OCI-LY3 (cell line): Measurements from ENCODE around the gene VPS45.
A peak's percentile ranks its signal among the peaks of the same experiment; 100 is the strongest.

Experiments used
- H2AFZ ChIP-seq: fragments of 200-600, 300-600 bp; shearing (Covaris generic); 2 replicates; pipeline ENCODE4 v1.6.0; 2014; ENCODE audit warnings: antibody characterized with exemption, low read depth, low read length
- H3K27ac ChIP-seq: fragments of 200-600, 300-600 bp; sonication (generic); 2 replicates; pipeline ENCODE4 v1.5.1; 2014; ENCODE audit warnings: mild to moderate bottlenecking, low read length, moderate library complexity, mixed read lengths
- H3K27me3 ChIP-seq: fragments of 200-600, 300-600 bp; sonication (generic); 2 replicates; pipeline ENCODE4 v1.6.1; 2014; ENCODE audit warnings: low read depth, low read length, mixed read lengths
- H3K36me3 ChIP-seq: fragments of 200-600, 300-600 bp; sonication (generic); replicated peaks from 2 replicates; pipeline ENCODE3; 2014; ENCODE audit warnings: low read depth, low read length, mixed read lengths
- H3K4me1 ChIP-seq: fragments of 300-600, 200-600 bp; sonication (generic); 2 replicates; pipeline ENCODE4 v1.6.1; 2014; ENCODE audit warnings: low read length, mixed read lengths
- H3K4me2 ChIP-seq: fragments of 200-600, 300-600 bp; sonication (generic); 2 replicates; pipeline ENCODE4 v1.6.1; 2014; ENCODE audit warnings: low read length, mixed read lengths
- H3K4me3 ChIP-seq: fragments of 300-600, 200-600 bp; sonication (generic); 2 replicates; pipeline ENCODE4 v1.5.1; 2014; ENCODE audit warnings: antibody characterized with exemption, mild to moderate bottlenecking, low read length, moderate library complexity
- H3K79me2 ChIP-seq: fragments of 300-600, 200-600 bp; shearing (Covaris generic); 2 replicates; pipeline ENCODE4 v1.6.1; 2014; ENCODE audit warnings: mild to moderate bottlenecking, low read length, mixed read lengths
- H3K9ac ChIP-seq: fragments of 300-600, 200-600 bp; shearing (Covaris generic); 2 replicates; pipeline ENCODE4 v1.6.0; 2014; ENCODE audit warnings: mild to moderate bottlenecking, low read length, moderate library complexity
- H3K9me3 ChIP-seq: fragments of 200-600, 300-600 bp; shearing (Covaris generic); 2 replicates; pipeline ENCODE4 v1.6.1; 2014; ENCODE audit warnings: low read length, mixed read lengths; ENCODE audit not compliant: insufficient read depth
- H4K20me1 ChIP-seq: fragments of 200-600, 300-600 bp; sonication (generic); 2 replicates; pipeline ENCODE4 v1.6.1; 2016; ENCODE audit warnings: low read length, mixed read lengths; ENCODE audit not compliant: insufficient read depth
- EZH2phosphoT487 ChIP-seq: fragments of 200-600 bp; shearing (Covaris generic); IDR thresholded peaks from 2 replicates; pipeline ENCODE4 v1.6.1; 2018; ENCODE audit warnings: antibody characterized with exemption, mixed run types, low read depth
- TF ChIP-seq, protein P1 (sequence below): fragments of 200-600, 300-600 bp; sonication (generic); IDR thresholded peaks from 2 replicates; pipeline ENCODE4 v1.5.1; 2014; ENCODE audit warnings: antibody characterized with exemption, low read length, low read depth

Gene VPS45

DNA sequence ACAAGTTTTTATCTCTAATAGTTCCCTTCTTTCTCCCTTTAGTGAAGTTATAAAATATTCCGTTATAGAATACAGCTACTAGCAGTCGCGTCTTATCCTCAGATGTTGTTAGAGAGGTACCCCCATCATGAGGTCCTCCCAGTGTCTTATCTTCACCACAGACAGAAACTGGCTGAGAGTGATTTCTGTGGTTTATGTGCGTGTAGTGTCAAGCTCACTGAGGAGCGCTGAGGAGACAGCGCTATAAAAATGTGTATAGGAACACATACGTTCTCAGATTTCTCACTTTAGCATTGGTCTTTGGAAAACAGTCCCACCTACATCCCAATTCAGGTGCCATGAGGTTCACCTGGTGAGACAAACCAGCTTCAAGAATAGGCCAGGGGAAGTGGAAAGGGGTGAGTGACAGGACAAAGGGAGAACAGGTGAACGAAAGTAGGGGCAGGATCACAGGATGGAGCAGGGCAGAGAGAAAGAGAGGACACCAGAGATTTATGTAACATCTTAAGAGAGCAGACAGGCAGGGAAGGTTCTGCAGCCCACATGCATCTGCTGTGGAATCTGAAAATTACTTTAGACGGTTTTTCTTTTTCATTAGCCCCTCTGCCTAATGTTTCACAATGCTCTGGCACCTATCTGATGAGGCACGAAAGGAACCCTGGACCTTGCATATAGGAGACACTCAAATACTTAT, 79.4 kb downstream of the VPS45 start:
- TF ChIP-seq EZH2phosphoT487 = no peak
- TF ChIP-seq, protein P1, sequence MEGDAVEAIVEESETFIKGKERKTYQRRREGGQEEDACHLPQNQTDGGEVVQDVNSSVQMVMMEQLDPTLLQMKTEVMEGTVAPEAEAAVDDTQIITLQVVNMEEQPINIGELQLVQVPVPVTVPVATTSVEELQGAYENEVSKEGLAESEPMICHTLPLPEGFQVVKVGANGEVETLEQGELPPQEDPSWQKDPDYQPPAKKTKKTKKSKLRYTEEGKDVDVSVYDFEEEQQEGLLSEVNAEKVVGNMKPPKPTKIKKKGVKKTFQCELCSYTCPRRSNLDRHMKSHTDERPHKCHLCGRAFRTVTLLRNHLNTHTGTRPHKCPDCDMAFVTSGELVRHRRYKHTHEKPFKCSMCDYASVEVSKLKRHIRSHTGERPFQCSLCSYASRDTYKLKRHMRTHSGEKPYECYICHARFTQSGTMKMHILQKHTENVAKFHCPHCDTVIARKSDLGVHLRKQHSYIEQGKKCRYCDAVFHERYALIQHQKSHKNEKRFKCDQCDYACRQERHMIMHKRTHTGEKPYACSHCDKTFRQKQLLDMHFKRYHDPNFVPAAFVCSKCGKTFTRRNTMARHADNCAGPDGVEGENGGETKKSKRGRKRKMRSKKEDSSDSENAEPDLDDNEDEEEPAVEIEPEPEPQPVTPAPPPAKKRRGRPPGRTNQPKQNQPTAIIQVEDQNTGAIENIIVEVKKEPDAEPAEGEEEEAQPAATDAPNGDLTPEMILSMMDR = no peak
- Histone ChIP-seq H3K27ac (no peak overlapping the region), H4K20me1 (no peaks in the 10 kb centered on the region), H3K9me3 (no peaks in the 10 kb centered on the region), H2AFZ (no peak overlapping the region), H3K27me3 (no peaks in the 10 kb centered on the region), H3K79me2 (peaks cover 43% of the 10 kb centered on the region), H3K36me3 (peaks cover 18% of the 10 kb centered on the region), H3K4me1 (peaks cover 16% of the 10 kb centered on the region), H3K9ac (no peak overlapping the region), H3K4me3 (no peak overlapping the region), H3K4me2 (no peak overlapping the region)

DNA sequence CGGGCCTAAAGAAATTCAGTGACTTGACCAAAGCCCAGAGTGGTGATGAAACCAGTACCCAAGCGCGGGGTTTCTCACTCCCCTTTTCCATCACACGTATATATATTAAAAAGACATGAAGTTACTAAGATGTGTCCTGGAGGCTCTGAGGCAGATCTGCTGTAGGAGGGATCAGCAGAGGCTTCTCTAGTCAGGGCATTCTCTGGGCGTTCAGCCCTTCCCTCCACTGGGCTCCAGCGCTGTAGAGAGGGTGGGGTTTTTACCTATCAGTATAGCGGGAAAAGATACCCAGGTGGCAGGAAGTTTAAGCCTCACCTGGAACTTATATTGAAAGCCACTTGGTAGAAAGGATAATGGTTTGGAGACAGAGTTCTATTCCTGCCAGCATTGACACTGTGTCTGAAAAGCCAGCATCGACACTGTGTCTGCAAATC, 81.3 kb downstream of the VPS45 start:
- no peak for TF ChIP-seq EZH2phosphoT487
- TF ChIP-seq, protein P1 = no peak
- H3K4me3 ChIP-seq = peak overlapping the region; percentile 85
- peak overlapping the region; percentile 85 for H3K4me2 ChIP-seq

DNA sequence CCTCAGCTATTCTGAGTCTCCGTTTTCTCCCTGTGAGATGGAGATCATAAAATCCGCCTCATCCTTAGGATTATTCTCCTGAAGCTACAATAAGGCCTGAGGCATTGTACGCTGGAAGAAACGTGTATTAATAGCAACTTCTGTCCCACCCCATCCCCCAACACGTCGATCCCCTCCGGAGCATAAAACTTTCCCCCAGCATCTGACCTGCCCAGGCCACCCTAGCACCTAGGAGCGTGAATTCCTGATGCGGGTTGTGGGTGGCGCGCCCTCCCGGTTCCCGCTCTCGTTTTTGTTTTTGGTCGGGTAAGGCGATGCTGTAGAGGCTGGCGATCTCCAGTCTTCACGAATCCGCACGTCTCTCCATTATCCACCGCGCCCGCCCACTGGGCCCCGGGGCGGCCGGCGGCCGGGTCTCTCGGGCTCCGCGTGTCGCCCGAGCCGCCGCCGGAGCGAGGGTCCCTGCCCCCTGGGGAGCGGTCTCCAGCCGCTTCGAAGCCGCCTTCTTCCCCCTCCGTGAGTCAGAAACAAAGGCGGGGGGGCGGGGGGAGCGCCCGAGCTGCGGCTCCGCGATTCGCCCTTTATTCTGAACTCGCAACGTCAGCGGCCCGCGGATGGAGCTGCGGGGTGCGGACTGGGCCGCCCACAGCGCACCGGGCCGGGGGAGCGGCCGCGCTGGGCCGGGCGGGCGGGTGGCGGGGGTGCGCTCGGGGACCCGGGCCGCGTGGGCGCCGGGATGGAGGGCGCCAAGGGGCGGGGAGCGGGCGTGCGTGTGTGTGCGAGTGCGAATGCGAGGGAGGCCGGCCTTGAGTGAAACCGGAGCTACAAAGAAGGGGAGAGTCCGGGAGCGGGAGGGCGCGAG, 81.9 kb downstream of the VPS45 start, which contains the start of gene PLEKHO1:
Gene PLEKHO1, plus strand, starts transcription at position 646 of the 862 bp plus-strand sequence. CDS start 342 bp downstream, outside the sequence.
- no peaks in the 10 kb centered on the region for H3K9me3 ChIP-seq
- peaks cover 39% of the 10 kb centered on the region for H3K36me3 ChIP-seq
- no peak for TF ChIP-seq EZH2phosphoT487
- TF ChIP-seq, protein P1 = no peak
- H3K9ac ChIP-seq = peak within 1 kb of the TSS; percentile 98
- H3K4me1 ChIP-seq = peaks cover 34% of the 10 kb centered on the region
- peaks cover 68% of the 10 kb centered on the region for H3K79me2 ChIP-seq
- no peaks in the 10 kb centered on the region for H3K27me3 ChIP-seq
- peak within 1 kb of the TSS; percentile 1; the same call in 1 of the 2 replicates for H2AFZ ChIP-seq
- H4K20me1 ChIP-seq = 0 out of 2 replicates have a peak, but pooled peaks cover 4% of the 10 kb centered on the region
- H3K4me3 ChIP-seq = peak within 1 kb of the TSS; percentile 85
- H3K27ac ChIP-seq = peak within 1 kb of the TSS; percentile 79
- H3K4me2 ChIP-seq = peak within 1 kb of the TSS; percentile 94

More for the DNA sequence above, 81.3 kb downstream of the VPS45 start:
- no peaks in the 10 kb centered on the region for H4K20me1 ChIP-seq
- peak overlapping the region; percentile 1; the same call in 1 of the 2 replicates for H2AFZ ChIP-seq
- H3K4me1 ChIP-seq = peaks cover 28% of the 10 kb centered on the region
- H3K9ac ChIP-seq = peak overlapping the region; percentile 98
- peaks cover 33% of the 10 kb centered on the region for H3K36me3 ChIP-seq
- peak overlapping the region; percentile 79 for H3K27ac ChIP-seq
- H3K9me3 ChIP-seq = no peaks in the 10 kb centered on the region
- no peaks in the 10 kb centered on the region for H3K27me3 ChIP-seq
- peaks cover 62% of the 10 kb centered on the region for H3K79me2 ChIP-seq
